ENCODE data around the gene ILRUN.

Gene ILRUN

DNA sequence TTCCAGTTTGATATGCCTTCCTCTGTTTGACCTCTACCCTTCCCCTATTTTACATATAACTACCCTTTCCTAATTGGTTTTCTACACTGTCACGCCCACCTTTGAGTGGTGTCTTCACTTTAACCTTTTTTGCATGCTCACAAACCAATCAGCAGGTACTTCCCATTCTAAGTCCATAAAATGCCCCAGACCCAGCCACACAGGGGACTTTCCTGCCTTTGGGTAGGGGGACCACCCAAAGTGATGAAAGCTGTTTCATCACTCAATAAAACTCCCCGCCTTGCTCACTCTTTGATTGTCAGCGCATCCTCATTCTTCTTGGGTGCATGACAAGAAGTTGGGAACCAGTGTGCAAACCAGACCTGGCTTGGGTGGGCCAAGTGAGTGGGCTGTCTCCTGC lies 40.3 kb upstream of the ILRUN start:
- TF ChIP-seq POLR2AphosphoS5 (IDR thresholded peaks at IDR 0.05; ENCODE audit: low read depth, low read length), result no peak
- TF ChIP-seq TAF1 (IDR thresholded peaks at IDR 0.05; ENCODE audit: borderline replicate concordance, insufficient read depth, low read length), result no peak

DNA sequence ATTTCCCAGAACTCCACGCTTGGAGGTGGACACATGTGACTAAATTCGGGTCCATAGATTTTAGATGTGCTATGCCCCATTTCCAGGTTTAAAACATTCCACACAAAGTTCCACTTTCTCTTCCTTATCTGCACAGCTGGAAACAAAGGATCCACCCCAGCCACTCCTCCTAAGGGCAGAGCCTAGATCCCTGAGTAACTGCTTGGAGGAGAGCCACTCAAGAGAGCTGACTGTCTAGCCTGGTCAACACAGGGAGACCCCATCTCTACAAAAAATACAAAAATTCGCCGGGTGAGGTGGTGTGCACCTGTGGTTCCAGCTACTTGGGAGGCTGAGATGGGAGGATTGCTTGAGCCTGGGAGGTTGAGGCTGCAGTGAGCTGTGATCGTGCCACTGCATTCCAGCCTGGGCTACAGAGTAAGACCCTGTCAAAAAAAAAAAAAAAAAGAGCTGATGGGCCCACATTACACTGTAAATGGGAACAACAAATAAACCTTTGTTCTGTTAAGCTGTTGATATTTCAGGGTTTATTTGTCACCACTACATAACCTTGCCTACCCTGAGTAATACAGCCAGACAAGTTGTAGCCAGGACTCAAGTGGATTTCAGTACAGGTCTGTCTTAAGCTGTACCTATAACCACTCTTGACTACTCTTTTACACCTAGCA lies 35.0 kb upstream of the ILRUN start:
- no peak for TF ChIP-seq FOXP2 (optimal IDR thresholded peaks at IDR 0.05; ENCODE audit: borderline replicate concordance, extremely low read depth, extremely low read length, insufficient read depth)
- TF ChIP-seq SIN3A (IDR thresholded peaks at IDR 0.05; ENCODE audit: borderline replicate concordance, insufficient read depth, low read length), result no peak
- TF ChIP-seq REST (IDR thresholded peaks at IDR 0.05; ENCODE audit: insufficient read depth in 1 of 2, low read depth in 2 of 2, low read length in 2 of 2), result no peak
- TF ChIP-seq POLR2AphosphoS5 (IDR thresholded peaks at IDR 0.05; ENCODE audit: low read depth, low read length), result no peak
- no peak for TF ChIP-seq TAF1 (IDR thresholded peaks at IDR 0.05; ENCODE audit: borderline replicate concordance, insufficient read depth, low read length)

DNA sequence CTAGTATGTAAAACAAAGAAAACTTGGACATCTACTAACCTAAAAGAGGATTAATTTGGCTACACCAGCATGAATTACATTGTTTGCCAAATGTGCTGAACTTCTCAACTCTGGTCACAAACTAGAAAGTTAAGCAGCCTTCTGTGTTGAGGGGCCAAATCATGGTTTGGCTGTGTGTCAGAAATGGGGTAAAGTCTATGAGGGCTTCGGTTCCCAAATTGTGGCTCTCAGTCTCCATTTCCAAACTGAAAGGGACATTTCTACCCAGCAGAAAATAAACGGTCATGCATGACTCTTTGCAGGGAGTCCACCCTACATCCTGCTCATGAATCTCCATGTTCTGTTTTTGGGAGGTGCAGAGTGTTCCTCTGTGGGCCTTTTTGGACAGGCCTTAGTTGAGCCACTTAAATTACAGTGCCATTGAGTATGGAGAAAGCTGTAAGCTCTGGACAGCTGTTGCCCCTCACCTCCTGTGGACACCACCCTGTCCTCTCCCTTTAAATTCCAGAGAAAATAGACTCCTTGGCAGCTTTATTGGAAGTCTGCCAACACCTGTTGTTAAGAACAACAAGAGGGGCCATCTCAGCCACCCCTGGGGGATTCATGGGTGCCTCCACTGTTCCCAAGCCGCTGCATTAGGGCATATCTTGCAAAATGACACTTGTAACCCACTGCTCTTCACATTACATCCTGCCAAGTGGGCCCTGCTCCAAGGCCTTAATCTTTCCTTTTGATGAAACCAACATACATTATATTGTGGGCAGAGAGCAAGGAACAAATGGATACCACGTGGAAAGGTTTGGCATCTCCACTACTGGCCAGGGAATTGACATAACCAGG lies 33.3 kb upstream of the ILRUN start:
- no peak for TF ChIP-seq REST (IDR thresholded peaks at IDR 0.05; ENCODE audit: insufficient read depth in 1 of 2, low read depth in 2 of 2, low read length in 2 of 2)
- no peak for TF ChIP-seq SIN3A (IDR thresholded peaks at IDR 0.05; ENCODE audit: borderline replicate concordance, insufficient read depth, low read length)
- no peak for TF ChIP-seq POLR2AphosphoS5 (IDR thresholded peaks at IDR 0.05; ENCODE audit: low read depth, low read length)
- TF ChIP-seq TAF1 (IDR thresholded peaks at IDR 0.05; ENCODE audit: borderline replicate concordance, insufficient read depth, low read length), result no peak
- no peak for TF ChIP-seq FOXP2 (optimal IDR thresholded peaks at IDR 0.05; ENCODE audit: borderline replicate concordance, extremely low read depth, extremely low read length, insufficient read depth)

- TF ChIP-seq TAF1 (IDR thresholded peaks at IDR 0.05; ENCODE audit: borderline replicate concordance, insufficient read depth, low read length) (no peak), FOXP2 (optimal IDR thresholded peaks at IDR 0.05; ENCODE audit: borderline replicate concordance, extremely low read depth, extremely low read length, insufficient read depth) (no peak), REST (IDR thresholded peaks at IDR 0.05; ENCODE audit: insufficient read depth in 1 of 2, low read depth in 2 of 2, low read length in 2 of 2) (no peak), POLR2AphosphoS5 (IDR thresholded peaks at IDR 0.05; ENCODE audit: low read depth, low read length) (no peak), SIN3A (IDR thresholded peaks at IDR 0.05; ENCODE audit: borderline replicate concordance, insufficient read depth, low read length) (no peak)
Observed at GRCh38 chr6:34726055-34726454, 29.5 kb upstream of the ILRUN start.

DNA sequence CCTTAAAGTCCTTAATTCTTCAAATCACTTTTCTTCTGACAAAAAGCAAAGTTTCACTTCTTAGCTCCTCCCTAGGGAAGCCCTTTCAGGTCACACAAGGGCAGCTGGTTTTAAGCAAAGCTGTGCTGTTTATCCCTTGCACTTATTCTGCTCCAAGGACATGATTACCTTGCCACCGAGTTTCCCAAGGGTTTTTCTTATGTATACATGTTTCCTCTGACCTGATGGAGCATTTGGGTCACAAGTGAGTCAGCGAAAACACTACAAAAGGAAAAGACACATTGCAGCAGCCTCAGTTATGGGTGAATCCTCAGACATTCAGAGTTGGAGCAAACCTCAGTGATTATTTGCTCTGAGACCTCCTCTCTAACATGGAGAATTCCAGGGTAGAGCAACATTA lies 26.6 kb upstream of the ILRUN start:
- TF ChIP-seq SIN3A (IDR thresholded peaks at IDR 0.05; ENCODE audit: borderline replicate concordance, insufficient read depth, low read length) (no peak), REST (IDR thresholded peaks at IDR 0.05; ENCODE audit: insufficient read depth in 1 of 2, low read depth in 2 of 2, low read length in 2 of 2) (no peak), POLR2AphosphoS5 (IDR thresholded peaks at IDR 0.05; ENCODE audit: low read depth, low read length) (no peak), FOXP2 (optimal IDR thresholded peaks at IDR 0.05; ENCODE audit: borderline replicate concordance, extremely low read depth, extremely low read length, insufficient read depth) (no peak), TAF1 (IDR thresholded peaks at IDR 0.05; ENCODE audit: borderline replicate concordance, insufficient read depth, low read length) (no peak)
